Dendritic cell treated with granulocyte-macrophage colony-stimulating factor and Interleukin-4, amounts not matched to agents 40 ng/mL and 50 ng/mL, for 4 days (primary cell): ENCODE measurements around the gene CTXND1.
A peak's percentile ranks its signal among the peaks of the same experiment; 100 is the strongest.

Experiments
- H3K27ac Mint-ChIP-seq: one replicate; pipeline ENCODE4 v1.8.0; 2022; ENCODE audit warnings: mild to moderate bottlenecking, mixed read lengths
- H3K27me3 Mint-ChIP-seq: one replicate; pipeline ENCODE4 v1.8.0; 2022; ENCODE audit warnings: mild to moderate bottlenecking, mixed read lengths
- H3K36me3 Mint-ChIP-seq: one replicate; pipeline ENCODE4 v1.8.0; 2022; ENCODE audit warnings: low read depth, mixed read lengths
- H3K4me1 Mint-ChIP-seq: one replicate; pipeline ENCODE4 v1.8.0; 2022; ENCODE audit warnings: low read depth, mixed read lengths
- H3K4me3 Mint-ChIP-seq: one replicate; pipeline ENCODE4 v1.8.0; 2022; ENCODE audit warnings: mild to moderate bottlenecking, moderate library complexity, mixed read lengths
- H3K9me3 Mint-ChIP-seq: one replicate; pipeline ENCODE4 v1.8.0; 2022; ENCODE audit warnings: mixed read lengths
- intact Hi-C: fragments of 100-400 bp; cut with micrococcal nuclease; formaldehyde crosslinking; loops from one replicate; pipeline ENCODE4 v1.15.0; 2022

The CTXND1 gene

GRCh38 chr15:80152180-80152895 is 99.7 kb downstream of the CTXND1 start:
- Mint-ChIP-seq H3K9me3 (no peaks in the 10 kb centered on the region), H3K27ac (peak overlapping the region; percentile 82), H3K36me3 (peaks cover 6% of the 10 kb centered on the region), H3K27me3 (peaks cover 4% of the 10 kb centered on the region), H3K4me1 (peaks cover 50% of the 10 kb centered on the region), H3K4me3 (peak overlapping the region; percentile 86)
- intact Hi-C loops, result loop anchor here (2.0 kb wide), 1 partner anchor 94 kb away; the partner anchor contains the start of gene ZFAND6

- intact Hi-C loops, result no loop called here
- Mint-ChIP-seq H3K36me3 (peaks cover 6% of the 10 kb centered on the region), H3K27me3 (peaks cover 4% of the 10 kb centered on the region), H3K9me3 (no peaks in the 10 kb centered on the region), H3K4me3 (no peak overlapping the region), H3K27ac (peak overlapping the region; percentile 46), H3K4me1 (peaks cover 46% of the 10 kb centered on the region)
Measured at GRCh38 chr15:80151576-80151975, 100.4 kb downstream of the CTXND1 start.

- Mint-ChIP-seq H3K4me3 (no peak overlapping the region), H3K27ac (no peak overlapping the region), H3K27me3 (peaks cover 4% of the 10 kb centered on the region), H3K4me1 (peaks cover 42% of the 10 kb centered on the region), H3K36me3 (peaks cover 6% of the 10 kb centered on the region), H3K9me3 (no peaks in the 10 kb centered on the region)
- intact Hi-C loops, result no loop called here
Measured at GRCh38 chr15:80151148-80151547, 100.9 kb downstream of the CTXND1 start.
